Cerebellar cortex (tissue), 1 donor: ENCODE data around the gene SNAI3.

ENCODE experiments used
- DNase-seq: peaks from one replicate; pipeline ENCODE4 v3.0.0-alpha.2; 2015; ENCODE audit warnings: low spot score

The SNAI3 gene

DNA sequence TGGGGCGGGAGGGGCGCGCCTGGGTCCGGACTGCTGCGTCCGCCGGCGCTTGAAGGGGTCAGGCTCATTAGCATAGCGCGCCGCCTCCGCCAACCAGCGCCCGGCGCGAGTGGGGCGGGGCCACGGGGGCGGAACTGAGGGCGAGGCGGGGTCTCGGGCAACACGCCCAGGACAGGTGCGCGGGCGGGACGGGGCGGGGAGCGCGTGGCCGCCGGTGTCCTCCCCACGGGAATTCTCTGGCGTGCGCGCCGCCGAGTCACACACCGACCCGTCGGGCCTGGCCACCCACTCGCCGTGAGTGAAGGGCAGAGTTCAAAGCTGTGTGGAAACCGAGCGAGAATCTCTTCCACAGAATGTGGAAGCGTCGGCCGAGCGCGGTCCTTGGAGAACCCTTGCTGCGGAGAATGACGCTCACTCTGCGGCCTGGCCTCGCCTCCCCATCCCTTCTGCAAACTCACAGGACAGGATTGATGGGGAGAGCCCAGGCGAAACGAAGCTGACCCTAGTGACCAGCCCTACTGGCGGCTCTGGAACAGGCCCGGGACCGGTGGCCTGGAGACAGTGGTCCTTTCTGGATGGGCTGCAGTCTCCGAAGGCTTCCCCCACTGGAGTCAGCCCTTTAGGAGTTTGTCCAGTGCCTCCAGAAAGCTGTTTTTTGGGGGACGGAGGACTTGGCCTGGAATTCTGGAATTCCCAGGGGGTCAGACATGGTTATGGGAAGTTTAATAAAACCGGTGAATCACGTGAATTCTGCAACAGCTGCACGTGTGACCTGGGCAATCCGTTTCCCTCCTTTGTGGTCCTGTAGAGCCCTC, at the start of gene SNAI3:
SNAI3 (minus strand) TSS at position 69 of the 815 bp plus-strand sequence. CDS start 101 bp downstream, outside the sequence.
- peak; percentile 68 for DNase-seq

DNA sequence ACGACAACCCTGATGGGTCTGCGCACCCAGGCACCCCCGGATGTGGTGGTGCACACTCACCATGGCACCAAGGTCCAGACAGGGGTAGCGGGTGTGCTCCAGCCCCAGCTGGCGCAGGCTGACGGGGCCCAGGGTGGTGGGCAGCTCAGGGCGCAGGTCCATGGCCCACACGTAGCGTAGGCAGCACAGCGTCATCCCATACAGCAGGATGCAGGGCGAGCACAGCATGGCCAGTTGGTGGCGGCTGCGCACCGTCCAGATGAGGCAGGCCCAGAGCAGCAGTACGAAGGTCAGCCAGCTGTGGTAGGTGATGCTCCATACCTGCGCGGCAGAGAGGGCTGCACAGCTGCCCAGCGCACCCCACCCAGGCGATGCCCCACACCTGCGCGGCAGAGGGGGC, 49.8 kb upstream of the SNAI3 start:
- DNase-seq = no peak

- no peak for DNase-seq
These were observed 49.3 kb upstream of the SNAI3 start for GRCh38 chr16:88735616-88736015.

DNA sequence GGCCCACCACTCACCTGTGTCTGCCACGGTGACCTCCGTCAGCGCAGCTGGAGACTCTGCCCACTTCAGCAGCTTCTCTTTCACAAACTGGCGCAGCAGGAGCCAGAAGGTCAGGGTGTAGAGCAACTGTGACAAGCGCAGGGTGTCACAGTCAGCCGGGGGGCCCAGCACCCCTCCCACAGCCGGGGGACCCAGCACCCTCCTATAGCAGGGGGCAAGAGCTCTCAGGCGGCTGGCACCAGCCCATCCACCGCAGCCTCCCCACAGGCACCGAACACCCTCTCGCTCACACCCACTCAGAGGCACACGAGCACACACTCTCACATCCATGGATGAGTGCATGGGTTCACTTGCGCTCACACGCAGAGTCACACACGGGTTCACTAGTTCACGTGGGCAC, 48.8 kb upstream of the SNAI3 start:
- DNase-seq = no peak

- no peak for DNase-seq
These were observed 48.0 kb upstream of the SNAI3 start for GRCh38 chr16:88734361-88734728.

DNA sequence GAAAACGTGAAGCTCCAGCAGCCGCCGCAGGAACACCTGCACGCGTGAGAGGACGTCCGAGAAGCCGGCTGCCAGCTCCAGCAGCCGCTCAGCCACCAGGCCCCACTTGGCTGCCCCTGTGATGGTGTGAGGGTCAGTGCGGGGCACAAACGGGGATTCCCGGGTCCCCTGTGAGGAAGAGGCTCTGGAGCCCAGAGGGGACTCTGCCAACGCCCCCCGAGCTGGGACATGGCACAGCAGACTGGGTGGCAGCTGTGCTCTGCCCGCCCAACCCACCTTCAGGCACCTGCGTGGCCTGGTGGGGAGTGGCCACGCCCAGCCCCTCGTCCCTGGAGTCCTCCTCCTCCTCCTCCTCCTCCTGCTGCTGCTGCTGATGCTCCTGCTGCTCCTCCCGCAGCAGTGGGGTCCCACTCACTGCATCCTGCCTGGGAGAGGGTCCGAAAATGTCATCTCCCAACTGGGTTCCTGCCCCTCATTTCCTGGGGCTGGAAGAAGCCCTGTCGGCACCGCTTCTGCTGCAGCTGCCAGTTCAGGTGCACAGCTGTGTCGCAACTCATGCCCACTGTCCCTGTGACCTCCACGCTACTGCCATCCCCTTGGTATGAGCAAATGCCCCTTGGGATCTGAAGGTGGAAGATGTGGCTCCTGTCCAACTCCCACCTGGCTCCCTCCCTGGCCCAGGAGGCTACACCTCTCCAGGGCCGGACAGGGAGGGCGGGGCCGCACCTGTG, 47.5 kb upstream of the SNAI3 start:
- no peak for DNase-seq

DNA sequence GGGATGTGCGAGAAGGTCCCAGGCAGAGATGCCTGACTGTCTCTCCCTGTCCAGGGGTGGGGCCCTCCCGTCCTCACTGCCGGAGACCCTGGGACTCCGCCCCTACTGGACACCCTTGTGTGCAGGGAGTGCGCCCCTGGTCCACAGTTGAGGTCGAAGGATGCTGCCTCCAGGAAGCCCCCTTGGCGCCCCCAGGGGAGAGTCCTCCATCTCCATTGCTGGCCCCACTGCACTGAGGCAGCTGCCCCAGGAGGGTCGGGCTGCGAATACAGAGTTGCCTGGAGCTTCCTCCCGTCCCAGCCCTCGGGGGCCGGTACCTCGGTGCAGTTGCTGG, 46.6 kb upstream of the SNAI3 start:
- no peak for DNase-seq

- no peak for DNase-seq
These were observed 46.1 kb upstream of the SNAI3 start for GRCh38 chr16:88732172-88732960.

DNA sequence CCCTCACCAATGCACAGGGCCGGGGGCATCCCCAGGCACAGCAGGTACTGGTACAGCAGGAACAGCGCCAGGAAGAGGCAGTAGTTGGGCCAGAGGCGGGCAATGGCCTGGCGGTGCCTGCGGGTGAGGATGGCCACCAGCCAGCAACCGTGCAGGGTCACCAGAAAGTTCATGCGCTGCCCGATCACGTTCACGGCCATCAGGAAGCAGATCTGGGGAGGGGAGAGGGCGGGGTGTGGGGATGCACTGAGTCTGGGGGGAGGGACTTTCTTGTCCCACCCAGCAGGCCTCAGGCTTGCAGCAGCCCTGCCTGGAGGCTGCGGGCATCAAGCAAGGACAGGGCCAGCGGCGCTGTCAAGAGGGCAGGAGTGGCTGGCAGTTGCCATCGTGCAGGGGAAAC, 45.4 kb upstream of the SNAI3 start:
- DNase-seq = no peak

- DNase-seq = no peak
These were observed 44.6 kb upstream of the SNAI3 start for GRCh38 chr16:88730632-88731607.

DNA sequence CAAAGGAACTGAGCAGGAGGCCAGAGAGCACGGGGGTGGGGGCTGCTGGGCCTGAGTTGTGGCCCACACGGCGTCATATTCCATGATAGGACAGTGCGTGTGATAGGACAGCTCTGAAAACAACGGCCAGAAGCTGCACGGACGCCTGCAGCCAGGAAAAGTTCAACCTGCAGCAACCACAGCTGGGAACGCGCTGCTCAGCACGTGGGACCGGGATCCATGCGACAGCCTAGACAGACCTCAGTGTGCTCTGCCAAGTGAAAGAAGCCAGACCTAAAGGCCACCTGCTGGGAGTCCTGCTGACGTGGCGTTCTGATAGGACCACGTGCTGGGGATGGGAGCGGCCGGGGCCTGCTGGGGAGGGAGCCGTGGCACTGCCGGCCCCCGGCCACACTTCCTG, 41.6 kb upstream of the SNAI3 start:
- no peak for DNase-seq

- no peak for DNase-seq
These were observed 40.7 kb upstream of the SNAI3 start for GRCh38 chr16:88726981-88727380.

GRCh38 chr16:88726408-88726749, 40.1 kb upstream of the SNAI3 start:
- DNase-seq = no peak

GRCh38 chr16:88725609-88726407, 39.5 kb upstream of the SNAI3 start:
- no peak for DNase-seq

DNA sequence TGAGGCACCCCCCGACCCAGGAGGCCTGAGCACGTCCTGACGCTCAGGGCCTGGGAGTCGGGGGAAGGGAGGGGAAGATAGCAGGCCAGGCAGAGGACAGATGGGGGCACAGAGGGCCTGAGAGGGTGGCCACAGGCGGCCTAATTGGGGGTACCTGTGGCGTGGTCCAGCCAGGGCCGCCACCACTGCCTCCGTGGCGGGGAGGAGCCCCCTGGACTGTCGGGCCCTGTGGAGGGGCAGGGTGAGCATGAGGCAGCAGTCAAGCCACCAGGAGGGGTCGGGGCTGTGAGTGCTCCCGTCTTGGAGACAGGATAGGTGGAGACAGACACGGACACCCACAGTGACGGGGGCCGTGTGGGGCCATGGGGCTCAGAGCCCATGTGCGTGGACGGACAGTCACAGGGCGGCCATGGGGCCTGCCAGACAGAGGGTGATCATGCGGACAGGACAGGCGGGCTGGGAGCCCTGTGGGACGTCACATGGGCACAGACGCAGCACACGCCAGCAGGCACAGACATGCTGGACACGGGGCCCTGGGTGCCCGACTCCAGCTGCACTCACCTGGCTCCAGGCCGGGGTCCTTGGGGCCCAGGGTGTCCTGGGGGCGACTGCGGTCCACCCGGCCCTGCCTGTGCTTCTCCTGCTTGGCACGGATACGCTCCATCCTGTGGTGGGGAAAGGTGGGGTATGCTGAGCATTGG, 38.7 kb upstream of the SNAI3 start:
- DNase-seq = no peak

GRCh38 chr16:88723911-88724310, 37.6 kb upstream of the SNAI3 start:
- no peak for DNase-seq

GRCh38 chr16:88723507-88723887, 37.2 kb upstream of the SNAI3 start:
- DNase-seq = no peak

- DNase-seq = no peak
These were observed 36.6 kb upstream of the SNAI3 start for GRCh38 chr16:88722784-88723506.
